Hepatocyte (in vitro differentiated cells): Measurements from ENCODE around the gene RBM33. TPM values are rescaled to one million over a fixed set of nuclear protein-coding genes. Genes with fewer than 3 reads are reported as not detected.

Source experiments
- DNase-seq: peaks from one replicate; pipeline ENCODE4 v3.0.0-alpha.2; 2016; ENCODE audit warnings: low spot score
- H2AFZ ChIP-seq: fragments of 200-600 bp; sonication (generic); 2 replicates; pipeline ENCODE4 v1.6.0; 2016; ENCODE audit warnings: antibody characterized with exemption, mild to moderate bottlenecking
- H3K27ac ChIP-seq: fragments of 200-600 bp; sonication (generic); 2 replicates; pipeline ENCODE4 v1.5.1; 2016; ENCODE audit warnings: mild to moderate bottlenecking
- H3K27me3 ChIP-seq: fragments of 200-600 bp; sonication (generic); 2 replicates; pipeline ENCODE4 v1.6.1; 2016
- H3K36me3 ChIP-seq: fragments of 200-600 bp; sonication (generic); replicated peaks from 2 replicates; pipeline ENCODE4 v1.5.1; 2016; ENCODE audit warnings: low read depth; ENCODE audit not compliant: insufficient read depth
- H3K4me1 ChIP-seq: fragments of 200-600 bp; sonication (generic); 2 replicates; pipeline ENCODE4 v1.5.1; 2016; ENCODE audit warnings: mild to moderate bottlenecking, moderate library complexity; ENCODE audit not compliant: insufficient read depth
- H3K4me2 ChIP-seq: fragments of 200-600 bp; sonication (generic); 2 replicates; pipeline ENCODE4 v1.6.0; 2016
- H3K4me3 ChIP-seq: fragments of 200-600 bp; sonication (generic); 2 replicates; pipeline ENCODE4 v1.5.1; 2016; ENCODE audit warnings: mild to moderate bottlenecking
- H3K79me2 ChIP-seq: fragments of 200-600 bp; sonication (generic); 2 replicates; pipeline ENCODE4 v1.6.0; 2017; ENCODE audit warnings: mild to moderate bottlenecking
- H3K9me2 ChIP-seq: fragments of 200-600 bp; sonication (generic); replicated peaks from 2 replicates; pipeline ENCODE4 v1.6.0; 2017; ENCODE audit warnings: mild to moderate bottlenecking; ENCODE audit not compliant: insufficient read depth
- H3K9me3 ChIP-seq: fragments of 200-600 bp; sonication (generic); 2 replicates; pipeline ENCODE4 v1.5.1; 2016; ENCODE audit warnings: low read depth, mild to moderate bottlenecking
- H4K20me1 ChIP-seq: fragments of 200-600 bp; sonication (generic); 2 replicates; pipeline ENCODE4 v1.6.0; 2016; ENCODE audit warnings: mild to moderate bottlenecking; ENCODE audit not compliant: insufficient read depth, poor library complexity, severe bottlenecking
- CTCF ChIP-seq: fragments of 200-600 bp; sonication (generic); IDR thresholded peaks from 2 replicates; pipeline ENCODE4 v1.5.1; 2016; ENCODE audit warnings: antibody characterized with exemption, mild to moderate bottlenecking; ENCODE audit not compliant: poor library complexity
- EZH2 ChIP-seq: fragments of 200-600 bp; sonication (generic); IDR thresholded peaks from 2 replicates; pipeline ENCODE4 v1.6.1; 2016; ENCODE audit warnings: antibody characterized with exemption, mild to moderate bottlenecking, borderline replicate concordance
- EZH2phosphoT487 ChIP-seq: fragments of 200-600 bp; sonication (generic); IDR thresholded peaks from one replicate; pipeline ENCODE4 v1.6.1; 2018; ENCODE audit warnings: antibody characterized with exemption, mild to moderate bottlenecking, low read depth, moderate library complexity; ENCODE audit not compliant: unreplicated experiment, severe bottlenecking
- WGBS: methylation state at CpG from one replicate; pipeline ENCODE4 v1.1.6; 2016; ENCODE audit warnings: low lambda C conversion rate; ENCODE audit errors: missing lambda C conversion rate; 5-methylcytosine and 5-hydroxymethylcytosine counted together
- polyA plus RNA-seq: library from polyadenylated mRNA; unstranded; fragments of >200 nt; fragmentation: Nextera tagmentation; extraction: Ambion mirVana; gene quantifications from 2 replicates; pipeline ENCODE4 v1.2.1, GENCODE V29; 2016
- total RNA-seq: library from RNA; depleted of rRNA; stranded (reverse); fragments of >200 nt; gene quantifications from 2 replicates; pipeline ENCODE4 v1.2.3, GENCODE V29; 2014

The RBM33 gene
- total and polyA plus RNA-seq, 2 experiments from 2014 or later = 24.8 to 40.8 TPM

GRCh38 chr7:155791214-155791737 lies 146.8 kb downstream of the RBM33 start:
- WGBS = 83% methylated on average over 19 of the region's 19 CpGs
- no peak overlapping the region for H2AFZ ChIP-seq

GRCh38 chr7:155791836-155792235 lies 147.4 kb downstream of the RBM33 start:
- Histone ChIP-seq H3K4me3 (no peak overlapping the region), H3K4me2 (no peak overlapping the region), H3K9me2 (no peaks in the 10 kb centered on the region), H3K9me3 (no peaks in the 10 kb centered on the region), H3K4me1 (no peaks in the 10 kb centered on the region), H3K36me3 (no peaks in the 10 kb centered on the region), H4K20me1 (no peaks in the 10 kb centered on the region), H3K79me2 (no peaks in the 10 kb centered on the region), H3K27ac (no peak overlapping the region), H2AFZ (no peak overlapping the region), H3K27me3 (no peaks in the 10 kb centered on the region)
- WGBS = 97% methylated on average over 2 of the region's 7 CpGs
- DNase-seq = no peak
- no peak for TF ChIP-seq CTCF
- no peak for TF ChIP-seq EZH2phosphoT487

More at GRCh38 chr7:155791214-155791737, 146.8 kb downstream of the RBM33 start:
- H3K9me3 ChIP-seq = no peaks in the 10 kb centered on the region
- no peaks in the 10 kb centered on the region for H3K79me2 ChIP-seq
- H3K36me3 ChIP-seq = no peaks in the 10 kb centered on the region
- no peaks in the 10 kb centered on the region for H3K9me2 ChIP-seq
- H3K27me3 ChIP-seq = no peaks in the 10 kb centered on the region
- no peak for DNase-seq
- H3K27ac ChIP-seq = no peak overlapping the region
- no peak overlapping the region for H3K4me2 ChIP-seq
- H3K4me3 ChIP-seq = no peak overlapping the region
- no peaks in the 10 kb centered on the region for H3K4me1 ChIP-seq
- no peaks in the 10 kb centered on the region for H4K20me1 ChIP-seq
- TF ChIP-seq CTCF (no peak), EZH2phosphoT487 (no peak), EZH2 (no peak)

GRCh38 chr7:155792315-155792960 lies 148.0 kb downstream of the RBM33 start:
- no peaks in the 10 kb centered on the region for H4K20me1 ChIP-seq
- H3K4me3 ChIP-seq = no peak overlapping the region
- no peaks in the 10 kb centered on the region for H3K36me3 ChIP-seq
- H3K9me3 ChIP-seq = no peaks in the 10 kb centered on the region
- no peak overlapping the region for H2AFZ ChIP-seq
- no peaks in the 10 kb centered on the region for H3K9me2 ChIP-seq
- H3K4me2 ChIP-seq = no peak overlapping the region
- TF ChIP-seq CTCF (no peak), EZH2phosphoT487 (no peak), EZH2 (no peak)
- H3K27me3 ChIP-seq = no peaks in the 10 kb centered on the region
- no peak for DNase-seq
- WGBS = 96% methylated on average over 7 of the region's 14 CpGs
- H3K4me1 ChIP-seq = no peaks in the 10 kb centered on the region
- no peak overlapping the region for H3K27ac ChIP-seq
- no peaks in the 10 kb centered on the region for H3K79me2 ChIP-seq
